Ishikawa (cell line): ENCODE results near the gene GPD2.

ENCODE experiments used
- CEBPB ChIP-seq: IDR thresholded peaks from 2 replicates; pipeline ENCODE4 v1.6.1; 2012
- CREB1 ChIP-seq: IDR thresholded peaks from 2 replicates; pipeline ENCODE4 v1.6.1; 2012; ENCODE audit warnings: low read depth
- EGR1 ChIP-seq: IDR thresholded peaks from 2 replicates; pipeline ENCODE4 v1.6.1; 2012
- EP300 ChIP-seq: IDR thresholded peaks from 2 replicates; pipeline ENCODE4 v1.6.1; 2012; ENCODE audit warnings: borderline replicate concordance
- FOXM1 ChIP-seq: IDR thresholded peaks from 2 replicates; pipeline ENCODE4 v1.6.1; 2012; ENCODE audit warnings: low read depth, borderline replicate concordance
- MAX ChIP-seq: IDR thresholded peaks from 2 replicates; pipeline ENCODE4 v1.6.1; 2012
- NFIC ChIP-seq: IDR thresholded peaks from 2 replicates; pipeline ENCODE4 v1.6.1; 2012
- RAD21 ChIP-seq: IDR thresholded peaks from 2 replicates; pipeline ENCODE4 v1.6.1; 2012; ENCODE audit warnings: low read depth
- TAF1 ChIP-seq: IDR thresholded peaks from 2 replicates; pipeline ENCODE4 v1.6.1; 2012; ENCODE audit warnings: low read depth, mild to moderate bottlenecking
- TCF12 ChIP-seq: IDR thresholded peaks from 2 replicates; pipeline ENCODE4 v1.6.1; 2012; ENCODE audit warnings: low read depth
- TEAD4 ChIP-seq: IDR thresholded peaks from 2 replicates; pipeline ENCODE4 v1.6.1; 2012
- YY1 ChIP-seq: IDR thresholded peaks from 2 replicates; pipeline ENCODE4 v1.6.1; 2012; ENCODE audit warnings: low read depth
- ZBTB7A ChIP-seq: IDR thresholded peaks from 2 replicates; pipeline ENCODE4 v1.6.1; 2012; ENCODE audit warnings: low read depth
- TF ChIP-seq, protein P1 (sequence below): IDR thresholded peaks from 2 replicates; pipeline ENCODE4 v1.6.1; 2012
- TF ChIP-seq, protein P2 (sequence below): IDR thresholded peaks from 2 replicates; pipeline ENCODE4 v1.6.1; 2012; ENCODE audit warnings: low read depth, mild to moderate bottlenecking

GPD2 gene

GRCh38 chr2:156448766-156449165 lies 12.6 kb downstream of the GPD2 start:
- TF ChIP-seq CREB1 (no peak), NFIC (no peak), EGR1 (no peak), EP300 (no peak), MAX (no peak), FOXM1 (no peak), ZBTB7A (no peak), CEBPB (no peak), TAF1 (no peak), YY1 (no peak)
- TF ChIP-seq, protein P1, sequence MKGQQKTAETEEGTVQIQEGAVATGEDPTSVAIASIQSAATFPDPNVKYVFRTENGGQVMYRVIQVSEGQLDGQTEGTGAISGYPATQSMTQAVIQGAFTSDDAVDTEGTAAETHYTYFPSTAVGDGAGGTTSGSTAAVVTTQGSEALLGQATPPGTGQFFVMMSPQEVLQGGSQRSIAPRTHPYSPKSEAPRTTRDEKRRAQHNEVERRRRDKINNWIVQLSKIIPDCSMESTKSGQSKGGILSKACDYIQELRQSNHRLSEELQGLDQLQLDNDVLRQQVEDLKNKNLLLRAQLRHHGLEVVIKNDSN = no peak

GRCh38 chr2:156452971-156453370 lies 16.8 kb downstream of the GPD2 start:
- TF ChIP-seq TEAD4 (no peak), EP300 (no peak), TCF12 (no peak), ZBTB7A (no peak), RAD21 (no peak), CREB1 (no peak), YY1 (no peak), TAF1 (no peak), MAX (no peak), CEBPB (no peak), EGR1 (no peak)
- TF ChIP-seq, protein P2, sequence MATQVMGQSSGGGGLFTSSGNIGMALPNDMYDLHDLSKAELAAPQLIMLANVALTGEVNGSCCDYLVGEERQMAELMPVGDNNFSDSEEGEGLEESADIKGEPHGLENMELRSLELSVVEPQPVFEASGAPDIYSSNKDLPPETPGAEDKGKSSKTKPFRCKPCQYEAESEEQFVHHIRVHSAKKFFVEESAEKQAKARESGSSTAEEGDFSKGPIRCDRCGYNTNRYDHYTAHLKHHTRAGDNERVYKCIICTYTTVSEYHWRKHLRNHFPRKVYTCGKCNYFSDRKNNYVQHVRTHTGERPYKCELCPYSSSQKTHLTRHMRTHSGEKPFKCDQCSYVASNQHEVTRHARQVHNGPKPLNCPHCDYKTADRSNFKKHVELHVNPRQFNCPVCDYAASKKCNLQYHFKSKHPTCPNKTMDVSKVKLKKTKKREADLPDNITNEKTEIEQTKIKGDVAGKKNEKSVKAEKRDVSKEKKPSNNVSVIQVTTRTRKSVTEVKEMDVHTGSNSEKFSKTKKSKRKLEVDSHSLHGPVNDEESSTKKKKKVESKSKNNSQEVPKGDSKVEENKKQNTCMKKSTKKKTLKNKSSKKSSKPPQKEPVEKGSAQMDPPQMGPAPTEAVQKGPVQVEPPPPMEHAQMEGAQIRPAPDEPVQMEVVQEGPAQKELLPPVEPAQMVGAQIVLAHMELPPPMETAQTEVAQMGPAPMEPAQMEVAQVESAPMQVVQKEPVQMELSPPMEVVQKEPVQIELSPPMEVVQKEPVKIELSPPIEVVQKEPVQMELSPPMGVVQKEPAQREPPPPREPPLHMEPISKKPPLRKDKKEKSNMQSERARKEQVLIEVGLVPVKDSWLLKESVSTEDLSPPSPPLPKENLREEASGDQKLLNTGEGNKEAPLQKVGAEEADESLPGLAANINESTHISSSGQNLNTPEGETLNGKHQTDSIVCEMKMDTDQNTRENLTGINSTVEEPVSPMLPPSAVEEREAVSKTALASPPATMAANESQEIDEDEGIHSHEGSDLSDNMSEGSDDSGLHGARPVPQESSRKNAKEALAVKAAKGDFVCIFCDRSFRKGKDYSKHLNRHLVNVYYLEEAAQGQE = no peak
- TF ChIP-seq, protein P1 = no peak

DNA sequence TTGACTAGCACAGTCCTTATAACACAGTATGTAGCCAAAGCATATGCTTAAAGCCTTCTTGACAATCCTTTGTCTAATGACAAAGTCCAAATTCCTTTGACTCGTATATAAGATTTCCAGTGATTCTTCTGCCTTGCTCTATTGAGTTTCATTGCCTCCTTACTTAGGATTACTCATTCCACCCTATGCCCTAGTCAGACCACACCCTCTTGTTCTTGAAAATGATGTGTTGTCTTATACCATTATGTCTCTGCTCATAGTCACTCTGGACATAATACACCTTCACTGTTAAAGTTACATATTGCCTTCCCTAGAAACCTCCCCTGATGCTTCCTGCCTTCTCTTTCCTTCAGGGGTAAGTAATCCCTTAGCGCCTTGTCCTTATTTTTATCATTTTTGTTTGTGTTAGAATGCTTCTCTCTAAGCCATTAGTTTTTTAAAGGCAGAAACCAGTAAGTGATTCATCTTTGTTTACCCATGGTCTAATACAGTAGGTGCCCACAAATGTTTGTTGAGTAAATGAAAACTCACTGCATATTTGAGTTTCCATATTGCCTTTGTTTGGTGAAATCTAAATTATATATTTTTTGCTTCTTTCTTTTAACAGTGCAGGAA lies 19.3 kb downstream of the GPD2 start:
- TF ChIP-seq, protein P2 = no peak
- TF ChIP-seq TEAD4 (no peak), MAX (no peak), RAD21 (no peak), NFIC (no peak), EP300 (no peak; the same call in 1 of the 2 replicates), ZBTB7A (no peak), FOXM1 (no peak), TCF12 (no peak), TAF1 (no peak)

GRCh38 chr2:156456616-156457015 lies 20.4 kb downstream of the GPD2 start:
- TF ChIP-seq FOXM1 = no peak
- no peak for TF ChIP-seq TAF1
- TF ChIP-seq EP300 = 0 out of 2 replicates have a peak, but pooled peaks have one; percentile 35
- peak; percentile 55 for TF ChIP-seq TEAD4
- TF ChIP-seq CREB1 = no peak
- peak; percentile 70 for TF ChIP-seq TCF12
- TF ChIP-seq YY1 = no peak
- TF ChIP-seq RAD21 = no peak
- TF ChIP-seq NFIC = peak; percentile 64; the same call in 1 of the 2 replicates
- 0 out of 2 replicates have a peak, but pooled peaks have one; percentile 13 for TF ChIP-seq EGR1
- no peak for TF ChIP-seq ZBTB7A
- no peak for TF ChIP-seq CEBPB
- TF ChIP-seq, protein P2 = no peak
- TF ChIP-seq MAX = no peak
- TF ChIP-seq, protein P1 = no peak
